Measurements from ENCODE around the gene PNPLA5. TPM values are rescaled to one million over a fixed set of nuclear protein-coding genes. Genes with fewer than 3 reads are reported as not detected.

The PNPLA5 gene
- total and polyA plus RNA-seq, 10 donors: not detected

DNA sequence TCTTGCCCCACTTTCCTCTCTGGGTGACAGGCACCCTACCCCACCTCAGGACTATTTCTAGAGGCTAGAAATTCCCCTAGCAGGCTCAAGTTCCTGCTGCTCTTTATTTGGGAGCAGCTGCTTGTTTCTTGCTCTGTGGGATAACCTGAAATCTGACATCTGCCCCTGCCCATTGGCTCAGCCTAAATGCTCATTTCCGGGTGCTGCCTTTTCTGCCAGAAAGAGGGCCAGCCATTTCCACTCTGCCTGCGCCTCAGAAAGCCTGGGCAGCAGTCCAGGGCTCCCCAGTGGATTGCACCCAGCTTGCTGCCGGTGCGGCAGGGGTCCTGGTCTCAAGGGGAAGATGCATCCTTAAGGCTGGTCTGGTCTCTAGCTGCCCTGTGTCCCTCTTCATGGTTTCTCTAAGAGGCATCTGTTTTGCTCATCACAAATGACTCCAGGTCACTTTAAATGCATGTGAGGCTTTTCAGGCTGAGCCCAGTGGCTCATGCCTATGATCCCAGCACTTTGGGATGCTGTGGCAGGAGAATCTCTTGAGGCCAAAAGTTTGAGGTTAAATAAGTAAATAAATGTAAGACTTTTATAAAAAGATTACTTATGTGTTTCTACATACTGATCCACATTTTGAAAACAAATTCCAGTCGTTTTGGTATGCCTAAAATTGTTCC, 10.3 kb upstream of the PNPLA5 start:
- no peaks in the 10 kb centered on the region for H3K4me1 ChIP-seq
- no peaks in the 10 kb centered on the region for H3K9me3 ChIP-seq
- TF ChIP-seq POLR2A (IDR thresholded peaks at IDR 0.05): no peak
- TF ChIP-seq, protein P1, sequence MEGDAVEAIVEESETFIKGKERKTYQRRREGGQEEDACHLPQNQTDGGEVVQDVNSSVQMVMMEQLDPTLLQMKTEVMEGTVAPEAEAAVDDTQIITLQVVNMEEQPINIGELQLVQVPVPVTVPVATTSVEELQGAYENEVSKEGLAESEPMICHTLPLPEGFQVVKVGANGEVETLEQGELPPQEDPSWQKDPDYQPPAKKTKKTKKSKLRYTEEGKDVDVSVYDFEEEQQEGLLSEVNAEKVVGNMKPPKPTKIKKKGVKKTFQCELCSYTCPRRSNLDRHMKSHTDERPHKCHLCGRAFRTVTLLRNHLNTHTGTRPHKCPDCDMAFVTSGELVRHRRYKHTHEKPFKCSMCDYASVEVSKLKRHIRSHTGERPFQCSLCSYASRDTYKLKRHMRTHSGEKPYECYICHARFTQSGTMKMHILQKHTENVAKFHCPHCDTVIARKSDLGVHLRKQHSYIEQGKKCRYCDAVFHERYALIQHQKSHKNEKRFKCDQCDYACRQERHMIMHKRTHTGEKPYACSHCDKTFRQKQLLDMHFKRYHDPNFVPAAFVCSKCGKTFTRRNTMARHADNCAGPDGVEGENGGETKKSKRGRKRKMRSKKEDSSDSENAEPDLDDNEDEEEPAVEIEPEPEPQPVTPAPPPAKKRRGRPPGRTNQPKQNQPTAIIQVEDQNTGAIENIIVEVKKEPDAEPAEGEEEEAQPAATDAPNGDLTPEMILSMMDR (IDR thresholded peaks at IDR 0.05 in 8 of 11, conservative IDR thresholded peaks at IDR 0.05 in 3 of 11): no peak
- TF ChIP-seq POLR2AphosphoS5 (IDR thresholded peaks at IDR 0.05): no peak
- no peaks in the 10 kb centered on the region for H3K36me3 ChIP-seq
- no peak overlapping the region for H3K4me3 ChIP-seq
- WGBS, 5 donors: 55 to 77% (median 65%) methylated on average over 3 to 5 of the region's 5 CpGs
- intact Hi-C loops (cut with DNase I; ENCODE audit: low total_unique reads): no loop called here
- no peak overlapping the region for H3K27ac ChIP-seq
- H3K27me3 ChIP-seq (replicated peaks in 1 of 7): peaks cover 0 to 64% (median 0%) of the 10 kb centered on the region in 7 donors
- no peak for DNase-seq

- H3K27me3 ChIP-seq (replicated peaks in 1 of 7): peaks cover 0 to 56% (median 0%) of the 10 kb centered on the region in 7 donors
- WGBS, 5 donors: 6 to 62% (median 53%) methylated on average over 3 to 7 of the region's 7 CpGs
These were observed 8.4 kb upstream of the PNPLA5 start for GRCh38 chr22:43900206-43900605.

DNA sequence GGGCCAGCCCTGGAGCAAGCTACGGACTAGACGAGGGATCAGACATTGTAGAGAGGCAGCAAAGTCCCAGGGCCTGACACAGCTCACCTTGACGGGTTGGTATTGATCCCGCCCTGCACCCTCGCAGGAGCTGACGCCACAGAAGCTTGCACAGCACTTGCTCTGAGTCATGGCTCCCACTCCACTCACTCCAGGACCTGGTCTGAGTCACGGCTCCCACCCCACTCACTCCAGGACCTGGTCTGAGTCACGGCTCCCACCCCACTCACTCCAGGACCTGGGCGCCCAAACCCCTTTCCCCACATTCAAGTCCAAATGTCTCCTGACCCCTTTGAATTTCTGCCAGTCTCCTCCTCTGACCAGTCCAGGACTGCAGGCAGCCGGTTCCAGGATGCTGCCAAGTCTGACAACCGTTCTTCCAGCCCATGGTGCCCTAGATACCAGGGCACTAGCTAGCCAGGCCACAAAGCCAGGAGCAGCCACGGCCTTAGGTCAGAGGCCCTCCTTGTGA, 6.0 kb upstream of the PNPLA5 start:
- Histone ChIP-seq H3K36me3 (no peaks in the 10 kb centered on the region), H3K9me3 (no peaks in the 10 kb centered on the region), H3K4me1 (no peaks in the 10 kb centered on the region), H3K27ac (no peak overlapping the region), H3K27me3 (replicated peaks in 1 of 7) (peaks cover 0 to 55% (median 0%) of the 10 kb centered on the region in 7 donors), H3K4me3 (no peak overlapping the region)
- intact Hi-C loops (cut with DNase I; ENCODE audit: low total_unique reads): no loop called here
- no peak for DNase-seq
- WGBS, 5 donors: 62 to 75% (median 70%) methylated on average over 12 of the region's 12 CpGs
- TF ChIP-seq POLR2AphosphoS5 (IDR thresholded peaks at IDR 0.05) (no peak), POLR2A (IDR thresholded peaks at IDR 0.05) (no peak)
- TF ChIP-seq, protein P1 (IDR thresholded peaks at IDR 0.05 in 8 of 11, conservative IDR thresholded peaks at IDR 0.05 in 3 of 11): no peak

More at GRCh38 chr22:43900206-43900605, 8.4 kb upstream of the PNPLA5 start:
- Histone ChIP-seq H3K4me3 (no peak overlapping the region), H3K36me3 (no peaks in the 10 kb centered on the region), H3K4me1 (no peaks in the 10 kb centered on the region), H3K27ac (no peak overlapping the region), H3K9me3 (no peaks in the 10 kb centered on the region)
- DNase-seq: no peak
- intact Hi-C loops (cut with DNase I; ENCODE audit: low total_unique reads): no loop called here
- TF ChIP-seq, protein P1 (IDR thresholded peaks at IDR 0.05 in 8 of 11, conservative IDR thresholded peaks at IDR 0.05 in 3 of 11): no peak

- TF ChIP-seq, protein P1 (IDR thresholded peaks at IDR 0.05 in 8 of 11, conservative IDR thresholded peaks at IDR 0.05 in 3 of 11): no peak
- TF ChIP-seq POLR2AphosphoS5 (IDR thresholded peaks at IDR 0.05): no peak
- TF ChIP-seq POLR2A (IDR thresholded peaks at IDR 0.05): no peak
- H3K36me3 ChIP-seq: no peaks in the 10 kb centered on the region
- 40 to 54% (median 45%) methylated on average over 11 of the region's 11 CpGs for WGBS, 5 donors
- no peak overlapping the region for H3K4me3 ChIP-seq
- no peak overlapping the region for H3K27ac ChIP-seq
- no peak for DNase-seq
- peaks cover 0 to 10% (median 8%) of the 10 kb centered on the region in 6 donors for H3K4me1 ChIP-seq
- intact Hi-C loops (cut with DNase I; ENCODE audit: low total_unique reads): no loop called here
- H3K27me3 ChIP-seq (replicated peaks in 1 of 7): peaks cover 0 to 55% (median 12%) of the 10 kb centered on the region in 7 donors
- no peaks in the 10 kb centered on the region for H3K9me3 ChIP-seq
These were observed 4.3 kb upstream of the PNPLA5 start for GRCh38 chr22:43895986-43896645.
